ENCODE results near the gene EYS. TPM values are rescaled to one million over a fixed set of nuclear protein-coding genes. Genes with fewer than 3 reads are reported as not detected.

Gene EYS
- total and polyA plus RNA-seq, 9 of the 15 experiments (the other 6 are each of a cell fraction or from before 2014, with no cell fraction given): 0.03 to 0.36 (median 0.10) TPM; not detected in 2

- Histone ChIP-seq H3K9ac (ENCODE audit: insufficient read depth in 1 of 2, low read depth in 2 of 2, low read length in 2 of 2) (no peak overlapping the region), H3K4me3 (no peak overlapping the region), H3K9me1 (ENCODE audit: control insufficient read depth, insufficient read depth, low read length) (no peaks in the 10 kb centered on the region), H3K36me3 (ENCODE audit: control insufficient read depth, insufficient read depth, low read length) (no peaks in the 10 kb centered on the region), H2AFZ (ENCODE audit: low read depth, low read length) (no peak overlapping the region), H3K4me2 (ENCODE audit: insufficient read depth, low read length) (no peak overlapping the region), H3K79me2 (ENCODE audit: control insufficient read depth, insufficient read depth, low read length) (no peaks in the 10 kb centered on the region), H3K27ac (ENCODE audit: extremely low read depth, low read depth, low read length) (no peak overlapping the region), H3K27me3 (ENCODE audit: control insufficient read depth in 2 of 2, insufficient read depth in 2 of 2, low read length in 2 of 2) (no peaks in the 10 kb centered on the region), H3K4me1 (replicated peaks in 1 of 2; ENCODE audit: control insufficient read depth in 2 of 2, insufficient read depth in 2 of 2, low read length in 2 of 2) (no peaks in the 10 kb centered on the region), H4K20me1 (replicated peaks; ENCODE audit: control insufficient read depth, insufficient read depth, low read length) (no peaks in the 10 kb centered on the region), H3K9me3 (replicated peaks; ENCODE audit: control insufficient read depth, insufficient read depth, low read depth, low read length) (no peaks in the 10 kb centered on the region; the same call in 1 of the 2 replicates)
- FAIRE-seq: no peak
- CTCF ChIA-PET (ENCODE audit: low intra/inter-chr PET ratio): no interaction called here
- WGBS (ENCODE audit: insufficient coverage, low coverage, missing lambda C conversion rate): 0% methylated on average over 3 of the region's 3 CpGs
- no peak for ATAC-seq
- POLR2A ChIA-PET: no interaction called here
- TF ChIP-seq CEBPG (CRISPR knock-in tag; IDR thresholded peaks at IDR 0.05) (no peak), CEBPG (tag; conservative IDR thresholded peaks at IDR 0.05 in 1 of 2, IDR thresholded peaks at IDR 0.05 in 1 of 2) (peak in 1 of 2 experiments; percentile 62; a peak in 1 of 4 replicates), CEBPB (tag; IDR thresholded peaks at IDR 0.05) (0 out of 2 replicates have a peak, but pooled peaks have one; percentile 19), GATAD2B (IDR thresholded peaks at IDR 0.05; ENCODE audit: borderline replicate concordance) (no peak)
- in situ Hi-C loops (cut with MboI): no loop called here
- no peak for DNase-seq (ENCODE audit: extremely low read depth in 1 of 4, low spot score in 3 of 4)
- intact Hi-C loops (cut with micrococcal nuclease): no loop called here
- no TSS peak for BruUV-seq (replicated peaks)
Measured at GRCh38 chr6:65157025-65157424, 550.0 kb downstream of the EYS start.

GRCh38 chr6:65155083-65155482 is 551.9 kb downstream of the EYS start:
- Histone ChIP-seq H3K27ac (ENCODE audit: extremely low read depth, low read depth, low read length) (no peak overlapping the region), H2AFZ (ENCODE audit: low read depth, low read length) (no peak overlapping the region), H3K9ac (ENCODE audit: insufficient read depth in 1 of 2, low read depth in 2 of 2, low read length in 2 of 2) (no peak overlapping the region), H3K4me2 (ENCODE audit: insufficient read depth, low read length) (no peak overlapping the region), H3K36me3 (ENCODE audit: control insufficient read depth, insufficient read depth, low read length) (no peaks in the 10 kb centered on the region), H3K4me3 (no peak overlapping the region), H3K4me1 (replicated peaks in 1 of 2; ENCODE audit: control insufficient read depth in 2 of 2, insufficient read depth in 2 of 2, low read length in 2 of 2) (no peaks in the 10 kb centered on the region), H3K27me3 (ENCODE audit: control insufficient read depth in 2 of 2, insufficient read depth in 2 of 2, low read length in 2 of 2) (no peaks in the 10 kb centered on the region), H4K20me1 (replicated peaks; ENCODE audit: control insufficient read depth, insufficient read depth, low read length) (no peaks in the 10 kb centered on the region), H3K9me3 (replicated peaks; ENCODE audit: control insufficient read depth, insufficient read depth, low read depth, low read length) (no peaks in the 10 kb centered on the region; the same call in 1 of the 2 replicates), H3K9me1 (ENCODE audit: control insufficient read depth, insufficient read depth, low read length) (no peaks in the 10 kb centered on the region), H3K79me2 (ENCODE audit: control insufficient read depth, insufficient read depth, low read length) (no peaks in the 10 kb centered on the region)
- ATAC-seq: no peak
- DNase-seq (ENCODE audit: extremely low read depth in 1 of 4, low spot score in 3 of 4): no peak
- intact Hi-C loops (cut with micrococcal nuclease): no loop called here
- CTCF ChIA-PET (ENCODE audit: low intra/inter-chr PET ratio): no interaction called here
- in situ Hi-C loops (cut with MboI): no loop called here
- POLR2A ChIA-PET: no interaction called here
- no TSS peak for BruUV-seq (replicated peaks)
- WGBS (ENCODE audit: insufficient coverage, low coverage, missing lambda C conversion rate): 0% methylated on average over 1 of the region's 1 CpG
- no peak for FAIRE-seq
- TF ChIP-seq HMGN3 (IDR thresholded peaks at IDR 0.05; ENCODE audit: borderline replicate concordance, extremely low read depth, insufficient read length, low read depth, low read length) (no peak), GATAD2A (IDR thresholded peaks at IDR 0.05) (no peak), HINFP (tag; conservative IDR thresholded peaks at IDR 0.05; ENCODE audit: low read depth) (no peak), MEF2D (tag; conservative IDR thresholded peaks at IDR 0.05; ENCODE audit: low read depth) (no peak), CUX1 (CRISPR knock-in tag; IDR thresholded peaks at IDR 0.05) (no peak), ERF (CRISPR knock-in tag; IDR thresholded peaks at IDR 0.05) (no peak)
